Caki2 (cell line): ENCODE data around the gene PTGIS. TPM values are rescaled to one million over a fixed set of nuclear protein-coding genes. Genes with fewer than 3 reads are reported as not detected.
"Not testable (repeated sequence)": the region's sequence is repeated elsewhere in the genome, so short reads cannot be mapped to it uniquely, and the experiment has no call there.

Experiments
- DNase-seq: peaks from one replicate; pipeline ENCODE4 v3.0.0-alpha.2; 2015; ENCODE audit warnings: low read depth
- in situ Hi-C: cut with HindIII; loops from 2 replicates; pipeline ENCODE4 v1.10.0; 2016; ENCODE audit warnings: low sequenced_read_pairs, low pct_unique_long_range_greater_than_20kb, mixed read lengths
- total RNA-seq: library from RNA; depleted of rRNA; stranded (reverse); fragments of >200 nt; shearing (Covaris generic); gene quantifications from 2 replicates; pipeline ENCODE4 v1.2.3, GENCODE V29; 2014; ENCODE audit warnings: low replicate concordance; rRNA removed

The PTGIS gene
- not detected in 2 replicates for total RNA-seq

GRCh38 chr20:49567421-49568277 is at the start of gene PTGIS:
TSS of gene PTGIS (minus strand) at chr20:49568137. CDS start at chr20:49568116, 21 bp downstream.
- in situ Hi-C loops = no loop called here
- no peak for DNase-seq

DNA sequence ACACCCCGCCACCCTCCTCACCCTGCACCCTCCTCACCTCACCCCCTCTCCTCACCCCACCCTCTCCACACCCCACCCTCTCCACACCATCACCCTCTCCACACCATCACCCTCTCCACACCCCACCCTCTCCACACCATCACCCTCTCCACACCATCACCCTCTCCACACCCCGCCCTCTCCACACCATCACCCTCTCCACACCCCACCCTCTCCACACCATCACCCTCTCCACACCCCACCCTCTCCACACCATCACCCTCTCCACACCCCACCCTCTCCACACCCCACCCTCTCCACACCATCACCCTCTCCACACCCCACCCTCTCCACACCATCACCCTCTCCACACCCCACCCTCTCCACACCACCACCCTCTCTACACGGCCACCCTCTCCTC is 49.5 kb upstream of the PTGIS start:
- DNase-seq, in situ Hi-C loops: not testable (repeated sequence)

GRCh38 chr20:49616154-49617007 is 48.4 kb upstream of the PTGIS start:
- in situ Hi-C loops = no loop called here
- DNase-seq = no peak

DNA sequence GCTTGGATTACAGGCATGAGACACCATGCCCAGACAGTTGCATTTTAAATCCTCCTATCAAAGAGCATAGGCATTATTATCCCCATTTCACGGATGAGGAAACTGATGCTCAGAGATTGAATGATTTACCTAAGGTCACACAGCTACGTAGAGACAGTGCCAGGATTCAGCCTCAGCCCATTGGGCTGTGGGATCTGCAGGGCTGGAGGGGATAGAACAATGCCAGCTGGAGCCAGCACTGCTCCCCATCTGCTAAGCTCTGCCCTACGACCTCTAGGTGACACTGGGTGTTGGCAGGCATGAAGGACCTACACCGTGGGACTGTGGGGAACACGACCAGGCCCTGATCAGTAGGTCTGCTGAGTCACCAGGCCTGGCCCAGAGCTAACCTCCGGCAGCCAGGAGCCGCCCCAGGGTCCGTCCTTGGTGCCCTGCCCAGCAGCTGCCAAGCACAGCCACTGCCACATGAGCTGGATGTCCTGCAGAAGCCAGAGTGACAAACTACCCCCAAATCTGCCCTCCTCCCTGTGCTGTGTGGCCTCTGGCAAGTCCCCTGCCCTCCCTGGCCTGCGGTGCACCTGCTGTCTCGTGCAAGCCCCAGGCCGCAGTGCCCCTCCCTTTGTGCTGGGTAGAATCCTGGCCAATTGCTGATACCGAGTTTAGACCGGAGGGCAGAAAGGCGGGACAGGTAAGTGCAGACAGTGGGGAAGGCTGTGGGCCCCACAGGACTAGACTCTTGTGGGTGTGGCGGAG is 47.6 kb upstream of the PTGIS start:
- peak; percentile 77 for DNase-seq
- in situ Hi-C loops = no loop called here

DNA sequence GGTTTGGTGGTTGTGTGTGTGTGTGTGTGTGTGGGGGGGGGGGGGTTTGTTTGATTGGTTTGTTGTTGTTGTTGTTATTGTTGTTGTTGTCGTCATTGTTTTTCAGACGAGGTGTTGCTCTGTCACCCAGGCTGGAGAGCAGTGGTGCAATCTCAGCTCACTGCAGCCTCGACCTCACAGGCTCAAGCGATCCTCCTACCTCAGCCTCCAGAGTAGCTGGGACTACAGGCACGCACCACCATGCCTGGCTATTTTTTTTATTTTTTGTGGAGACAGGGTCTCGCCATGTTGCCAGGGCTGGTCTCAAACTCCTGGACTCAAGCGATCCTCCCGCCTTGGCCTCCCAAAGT is 47.1 kb upstream of the PTGIS start:
- in situ Hi-C loops, DNase-seq: not testable (repeated sequence)

- in situ Hi-C loops = no loop called here
- DNase-seq = no peak
Measured at GRCh38 chr20:49614338-49615050, 46.6 kb upstream of the PTGIS start.

DNA sequence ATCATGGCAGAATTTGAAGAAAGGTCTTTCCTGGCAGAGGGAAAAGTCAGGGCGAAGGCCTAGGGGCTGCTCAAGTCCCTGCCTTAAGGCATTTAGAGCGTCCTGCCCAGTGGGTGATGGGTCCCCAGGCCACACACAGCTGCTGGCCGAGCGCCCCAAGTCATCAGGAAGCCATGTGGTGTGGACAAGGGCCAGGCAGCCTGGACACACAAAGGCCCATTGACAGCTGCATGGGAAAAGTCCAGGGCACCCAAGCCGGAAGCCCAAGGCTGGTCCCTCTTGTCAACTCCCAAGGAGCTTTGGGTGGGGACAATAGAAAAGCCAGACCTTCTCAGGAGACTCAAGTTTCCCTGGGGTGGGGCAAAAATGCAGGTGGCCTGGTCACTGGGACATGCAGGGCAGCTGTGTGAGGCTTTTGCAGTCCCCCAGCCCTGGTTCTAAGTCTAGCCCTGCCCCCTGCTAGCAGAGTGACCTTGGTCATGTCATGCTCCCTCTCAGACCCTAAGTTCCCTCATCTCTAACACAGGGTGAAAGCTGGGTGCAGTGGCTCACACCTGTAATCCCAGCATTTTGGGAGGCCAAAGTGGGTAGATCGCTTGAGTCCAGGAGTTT is 44.3 kb upstream of the PTGIS start:
- in situ Hi-C loops = no loop called here
- DNase-seq = no peak

GRCh38 chr20:49611539-49612126 is 43.7 kb upstream of the PTGIS start:
- DNase-seq, in situ Hi-C loops: not testable (repeated sequence)

- in situ Hi-C loops = no loop called here
- peak; percentile 85 for DNase-seq
Measured at GRCh38 chr20:49610691-49611538, 43.0 kb upstream of the PTGIS start.

GRCh38 chr20:49608752-49609670 is 41.1 kb upstream of the PTGIS start:
- in situ Hi-C loops = no loop called here
- DNase-seq = peak; percentile 68

GRCh38 chr20:49607568-49607967 is 39.6 kb upstream of the PTGIS start:
- in situ Hi-C loops = no loop called here

DNA sequence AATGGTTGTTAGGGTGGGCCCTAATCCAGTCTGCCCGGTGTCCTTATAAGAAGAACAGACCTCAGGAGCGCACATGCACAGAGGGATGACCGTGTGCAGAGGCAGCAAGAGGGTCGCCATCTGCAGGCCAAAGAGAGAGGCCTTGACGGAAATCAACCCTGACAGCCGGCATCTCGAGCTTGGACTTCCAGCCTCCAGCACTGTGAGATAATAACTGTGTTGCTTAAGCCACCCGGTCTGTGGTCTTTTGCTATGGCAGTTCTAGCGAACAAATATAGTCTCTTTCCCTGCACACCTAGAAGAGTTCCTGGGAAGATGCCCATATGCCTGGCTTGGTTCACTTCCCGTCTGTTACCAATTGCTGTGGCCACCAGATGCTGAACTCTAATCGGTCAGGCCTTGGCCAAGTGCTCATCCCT is 35.3 kb upstream of the PTGIS start:
- DNase-seq = no peak
- in situ Hi-C loops = no loop called here

More at GRCh38 chr20:49607568-49607967, 39.6 kb upstream of the PTGIS start:
- DNase-seq = no peak

GRCh38 chr20:49602345-49603208 is 34.6 kb upstream of the PTGIS start:
- in situ Hi-C loops = no loop called here
- no peak for DNase-seq

DNA sequence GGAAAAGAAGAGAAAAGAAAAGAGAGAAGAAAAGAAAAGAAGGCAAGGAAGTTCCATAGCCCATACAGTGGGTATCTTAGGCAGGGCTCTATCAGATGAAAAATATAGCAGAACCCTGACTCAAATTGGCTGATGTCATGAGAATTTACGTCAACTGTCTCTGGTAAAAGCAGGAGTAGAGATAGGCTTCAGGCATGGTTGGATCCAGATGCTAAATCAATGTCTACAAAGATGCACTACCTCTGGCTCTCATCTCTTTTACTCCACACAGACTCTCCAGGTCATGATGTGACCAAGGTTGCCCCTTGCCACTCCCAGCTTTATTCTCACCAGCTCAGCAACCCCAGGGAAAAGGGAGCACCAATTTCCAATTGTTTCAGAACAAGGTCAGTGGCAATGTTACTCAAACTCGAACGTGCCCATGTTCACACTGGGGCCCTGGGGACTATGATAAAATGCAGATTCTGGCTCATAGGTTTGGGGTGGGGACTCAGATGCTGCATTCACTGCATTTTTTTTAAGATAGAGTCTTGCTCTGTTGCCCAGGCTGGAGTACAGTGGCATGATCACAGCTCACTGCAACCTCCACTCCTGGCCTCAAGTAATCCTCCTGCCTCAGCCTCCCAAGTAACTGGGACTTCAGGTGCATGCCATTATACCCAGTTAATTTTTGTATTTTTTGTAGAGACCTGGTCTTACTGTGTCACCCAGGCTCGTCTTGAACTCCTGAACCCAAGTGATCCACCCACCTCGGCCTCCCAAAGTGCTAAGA is 33.4 kb upstream of the PTGIS start:
- no peak for DNase-seq
- in situ Hi-C loops = no loop called here
